B cell (primary cell): ENCODE results near the gene CXCR6.

ENCODE experiments used
- CTCF ChIP-seq: fragments of 200-600 bp; IDR thresholded peaks from one replicate; pipeline ENCODE4 v1.8.0; 2022; ENCODE audit warnings: antibody characterized with exemption, mild to moderate bottlenecking
- EZH2 ChIP-seq: IDR thresholded peaks from 2 replicates; pipeline ENCODE4 v1.6.1; 2012; ENCODE audit warnings: borderline replicate concordance, low read depth, mild to moderate bottlenecking, moderate library complexity, low read length; ENCODE audit not compliant: insufficient read depth, poor library complexity, severe bottlenecking

GRCh38 chr3:45962033-45962432, 18.8 kb downstream of the CXCR6 start:
- TF ChIP-seq CTCF (no peak), EZH2 (no peak)
